ENCODE results near the gene ITGAV. TPM values are rescaled to one million over a fixed set of nuclear protein-coding genes. Genes with fewer than 3 reads are reported as not detected.

ITGAV gene
- total RNA-seq, 1 donor from 2014 or later: 46.6 TPM

DNA sequence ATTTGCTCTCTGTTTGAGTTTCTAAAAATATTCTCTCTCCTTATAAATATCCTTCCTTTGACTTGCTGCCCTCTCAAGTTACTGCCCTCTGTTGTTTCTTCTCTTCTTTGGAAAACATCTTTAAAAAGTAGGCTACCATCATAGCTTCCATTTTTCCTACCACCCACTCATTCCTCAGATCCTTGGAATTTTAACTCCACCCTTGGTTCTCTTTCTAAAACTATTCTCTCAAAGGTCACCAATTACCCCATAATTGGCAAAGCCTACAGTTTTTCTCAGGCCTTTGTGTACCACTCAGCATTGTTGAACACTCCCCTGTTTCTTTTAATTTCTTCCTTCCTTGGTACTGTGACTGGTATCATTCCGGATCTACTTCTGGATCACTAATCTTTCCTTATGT, 43.0 kb upstream of the ITGAV start:
- DNase-seq (no peak), ATAC-seq (no peak)
- no peaks in the 10 kb centered on the region for H3K36me3 ChIP-seq
- H3K4me3 ChIP-seq: no peak overlapping the region
- no peak for TF ChIP-seq CTCF (IDR thresholded peaks at IDR 0.05)
- peaks cover 5% of the 10 kb centered on the region for H3K4me1 ChIP-seq
- no peak overlapping the region for H3K27ac ChIP-seq
- H3K27me3 ChIP-seq (ENCODE audit: low read depth): no peaks in the 10 kb centered on the region
- no peaks in the 10 kb centered on the region for H3K9me3 ChIP-seq
- intact Hi-C loops (cut with DNase I): no loop called here

- ATAC-seq: no peak
- Histone ChIP-seq H3K9me3 (no peaks in the 10 kb centered on the region), H3K27me3 (ENCODE audit: low read depth) (no peaks in the 10 kb centered on the region), H3K27ac (no peak overlapping the region), H3K4me1 (no peaks in the 10 kb centered on the region), H3K4me3 (no peak overlapping the region), H3K36me3 (no peaks in the 10 kb centered on the region)
- no peak for DNase-seq
- no peak for TF ChIP-seq CTCF (IDR thresholded peaks at IDR 0.05)
- intact Hi-C loops (cut with DNase I): no loop called here
Observed at GRCh38 chr2:186551323-186552050, 38.4 kb upstream of the ITGAV start.

DNA sequence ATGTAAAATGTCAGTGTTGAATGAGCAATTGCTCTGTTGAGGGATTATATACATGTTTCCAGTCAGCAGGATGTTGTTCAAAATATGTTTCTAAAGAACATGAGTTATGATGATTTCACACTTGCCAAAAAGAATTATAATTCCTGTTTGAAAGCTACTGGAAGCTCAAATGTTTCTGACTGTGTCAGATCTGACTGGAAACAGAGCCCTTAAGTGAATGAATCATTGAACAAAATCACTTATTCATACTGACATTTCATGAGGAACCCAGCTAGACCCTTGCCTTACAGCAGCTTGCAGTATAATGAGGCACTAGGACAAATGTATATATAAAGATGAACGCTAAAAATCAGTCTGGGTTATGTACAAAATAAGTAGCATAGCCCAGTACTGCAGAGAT, 35.4 kb upstream of the ITGAV start:
- intact Hi-C loops (cut with DNase I): no loop called here
- H3K27me3 ChIP-seq (ENCODE audit: low read depth): no peaks in the 10 kb centered on the region
- H3K4me3 ChIP-seq: no peak overlapping the region
- ATAC-seq (no peak), DNase-seq (no peak)
- no peaks in the 10 kb centered on the region for H3K9me3 ChIP-seq
- no peaks in the 10 kb centered on the region for H3K4me1 ChIP-seq
- no peak for TF ChIP-seq CTCF (IDR thresholded peaks at IDR 0.05)
- no peaks in the 10 kb centered on the region for H3K36me3 ChIP-seq
- no peak overlapping the region for H3K27ac ChIP-seq

- Histone ChIP-seq H3K9me3 (no peaks in the 10 kb centered on the region), H3K4me1 (no peaks in the 10 kb centered on the region), H3K4me3 (no peak overlapping the region), H3K36me3 (no peaks in the 10 kb centered on the region), H3K27ac (no peak overlapping the region), H3K27me3 (ENCODE audit: low read depth) (no peaks in the 10 kb centered on the region)
- no peak for DNase-seq
- ATAC-seq: no peak
- TF ChIP-seq CTCF (IDR thresholded peaks at IDR 0.05): no peak
- intact Hi-C loops (cut with DNase I): no loop called here
Observed at GRCh38 chr2:186554850-186555671, 34.8 kb upstream of the ITGAV start.

DNA sequence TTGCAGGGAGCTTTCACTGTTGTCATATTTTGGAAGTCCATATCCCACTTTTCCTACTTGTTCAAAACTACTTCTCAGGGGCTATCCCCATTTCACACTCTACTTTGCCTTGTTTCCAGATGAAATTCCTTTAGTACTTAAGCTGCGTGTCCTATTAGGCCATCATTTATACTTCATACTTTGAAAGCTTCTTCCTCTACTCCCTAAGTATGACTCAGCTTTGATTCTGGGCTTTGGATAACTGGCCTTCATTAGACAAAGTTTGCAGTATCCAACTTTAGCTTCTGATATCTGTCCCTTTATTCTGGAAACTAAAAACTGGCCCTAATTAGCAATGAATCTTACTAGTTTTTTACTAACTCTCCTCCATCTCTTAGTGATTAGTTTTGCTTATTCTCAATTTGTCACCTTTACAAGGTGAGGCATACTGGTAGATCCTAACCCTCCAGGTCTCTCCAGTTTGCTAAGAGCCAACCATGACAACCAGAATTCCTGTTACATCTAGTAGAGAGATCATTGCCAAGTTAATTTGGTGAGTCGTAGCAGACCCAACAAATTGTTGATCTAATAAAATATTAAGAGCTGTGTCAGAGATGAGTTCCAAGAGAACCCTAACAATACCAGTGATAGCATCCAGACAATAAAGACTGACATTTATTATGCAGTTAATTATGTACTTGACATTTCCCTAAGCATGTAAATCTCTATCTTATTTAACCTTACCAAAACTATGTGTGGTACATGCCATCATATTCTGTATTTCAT, 31.2 kb upstream of the ITGAV start:
- intact Hi-C loops (cut with DNase I): no loop called here
- Histone ChIP-seq H3K27me3 (ENCODE audit: low read depth) (no peaks in the 10 kb centered on the region), H3K4me3 (no peak overlapping the region), H3K9me3 (no peaks in the 10 kb centered on the region), H3K36me3 (no peaks in the 10 kb centered on the region), H3K4me1 (no peaks in the 10 kb centered on the region), H3K27ac (no peak overlapping the region)
- DNase-seq (no peak), ATAC-seq (no peak)
- TF ChIP-seq CTCF (IDR thresholded peaks at IDR 0.05): no peak

All from lower lobe of right lung (tissue), 2 donors.